ENCODE data around the gene LAPTM4A. TPM values are rescaled to one million over a fixed set of nuclear protein-coding genes. Genes with fewer than 3 reads are reported as not detected.
A peak's percentile ranks its signal among the peaks of the same experiment; 100 is the strongest.

LAPTM4A gene
- total RNA-seq, 1 donor: 251 TPM

DNA sequence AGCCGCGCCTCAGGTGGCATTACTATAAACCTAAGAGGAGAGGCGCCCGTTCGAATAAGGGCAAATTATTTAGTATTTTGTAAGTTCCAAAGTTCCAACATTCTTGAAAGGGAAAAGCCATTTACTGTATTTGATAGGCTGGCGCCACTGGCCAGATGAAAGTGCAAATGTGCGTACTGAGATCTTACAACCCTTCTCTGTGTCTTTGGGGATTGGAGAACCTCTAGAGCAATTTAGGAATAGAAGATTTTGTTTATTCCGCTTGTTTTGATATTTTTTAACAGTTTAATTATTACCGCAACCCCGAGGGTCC is 61.1 kb downstream of the LAPTM4A start:
- DNase-seq (ENCODE audit: low read depth): no peak

DNA sequence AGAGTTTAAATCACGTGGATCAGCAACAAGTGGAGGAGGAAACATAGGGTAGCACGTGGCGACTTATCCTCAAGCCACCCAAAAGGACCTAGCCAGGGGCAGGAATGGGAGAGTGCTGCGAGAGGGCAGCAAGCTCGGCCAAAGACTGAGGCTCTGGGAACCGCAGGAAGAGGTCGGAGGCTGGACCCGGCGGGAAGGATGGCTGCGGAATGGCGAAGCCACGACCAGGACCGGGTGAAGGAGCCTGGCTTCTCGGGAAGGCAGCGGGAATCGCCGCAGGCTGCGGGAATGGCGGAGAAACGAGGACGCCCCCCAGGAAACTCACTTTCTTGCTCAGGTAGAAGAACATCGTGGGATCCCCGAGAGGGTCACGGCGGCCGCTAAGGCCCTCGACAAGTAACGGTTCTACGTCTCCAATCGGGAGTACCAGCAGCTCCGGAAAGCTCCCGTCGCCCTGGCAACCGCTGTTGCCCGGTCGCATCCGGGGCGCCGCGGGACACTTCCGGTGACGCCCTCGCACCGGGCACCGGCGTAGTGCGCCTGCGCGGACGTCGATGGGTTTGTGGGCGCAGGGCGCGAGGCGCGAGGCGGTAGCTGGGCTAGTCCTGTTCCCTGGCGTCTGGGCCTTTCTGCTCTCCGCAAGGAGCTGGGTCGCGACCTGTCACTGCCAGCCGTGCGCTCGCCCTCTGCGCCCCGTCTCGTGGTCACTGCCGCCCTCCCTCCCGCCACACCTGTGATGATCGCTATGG is 61.6 kb downstream of the LAPTM4A start, which contains the start of gene WDR35:
TSS of gene WDR35 (minus strand) at position 439 of the 749 bp plus-strand sequence. CDS start at position 349, 90 bp downstream.
- H3K4me3 ChIP-seq (ENCODE audit: low read depth, low read length): peak within 1 kb of the TSS; percentile 91
- DNase-seq (ENCODE audit: low read depth): peak; percentile 80
- TF ChIP-seq, protein P1, sequence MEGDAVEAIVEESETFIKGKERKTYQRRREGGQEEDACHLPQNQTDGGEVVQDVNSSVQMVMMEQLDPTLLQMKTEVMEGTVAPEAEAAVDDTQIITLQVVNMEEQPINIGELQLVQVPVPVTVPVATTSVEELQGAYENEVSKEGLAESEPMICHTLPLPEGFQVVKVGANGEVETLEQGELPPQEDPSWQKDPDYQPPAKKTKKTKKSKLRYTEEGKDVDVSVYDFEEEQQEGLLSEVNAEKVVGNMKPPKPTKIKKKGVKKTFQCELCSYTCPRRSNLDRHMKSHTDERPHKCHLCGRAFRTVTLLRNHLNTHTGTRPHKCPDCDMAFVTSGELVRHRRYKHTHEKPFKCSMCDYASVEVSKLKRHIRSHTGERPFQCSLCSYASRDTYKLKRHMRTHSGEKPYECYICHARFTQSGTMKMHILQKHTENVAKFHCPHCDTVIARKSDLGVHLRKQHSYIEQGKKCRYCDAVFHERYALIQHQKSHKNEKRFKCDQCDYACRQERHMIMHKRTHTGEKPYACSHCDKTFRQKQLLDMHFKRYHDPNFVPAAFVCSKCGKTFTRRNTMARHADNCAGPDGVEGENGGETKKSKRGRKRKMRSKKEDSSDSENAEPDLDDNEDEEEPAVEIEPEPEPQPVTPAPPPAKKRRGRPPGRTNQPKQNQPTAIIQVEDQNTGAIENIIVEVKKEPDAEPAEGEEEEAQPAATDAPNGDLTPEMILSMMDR (IDR thresholded peaks at IDR 0.05; ENCODE audit: insufficient read depth, low read length): no peak

More for the DNA sequence above, 61.1 kb downstream of the LAPTM4A start:
- TF ChIP-seq, protein P1 (IDR thresholded peaks at IDR 0.05; ENCODE audit: insufficient read depth, low read length): no peak
- H3K4me3 ChIP-seq (ENCODE audit: low read depth, low read length): peak overlapping the region; percentile 91

DNA sequence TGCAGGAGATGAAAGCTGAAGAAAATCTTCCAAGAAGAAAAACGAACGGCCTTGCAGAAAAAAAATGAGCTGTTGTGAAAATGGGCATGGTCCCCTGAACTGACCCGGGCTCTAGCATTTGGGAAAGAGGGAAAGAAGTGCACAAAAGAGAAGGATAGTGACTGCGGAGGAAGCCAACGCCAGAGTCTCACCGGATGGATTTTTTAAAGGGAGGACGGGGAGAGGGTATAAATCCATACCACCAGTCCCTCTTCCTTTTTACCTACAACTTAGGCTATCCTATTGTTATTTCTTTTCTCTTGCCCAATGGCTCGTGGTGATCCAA is 62.1 kb downstream of the LAPTM4A start:
- no peak for DNase-seq (ENCODE audit: low read depth)
- peak overlapping the region; percentile 91 for H3K4me3 ChIP-seq (ENCODE audit: low read depth, low read length)
- TF ChIP-seq, protein P1 (IDR thresholded peaks at IDR 0.05; ENCODE audit: insufficient read depth, low read length): no peak

GRCh38 chr2:19988600-19988999 is 62.8 kb downstream of the LAPTM4A start:
- TF ChIP-seq, protein P1 (IDR thresholded peaks at IDR 0.05; ENCODE audit: insufficient read depth, low read length): no peak
- DNase-seq (ENCODE audit: low read depth): no peak
- peak overlapping the region; percentile 91 for H3K4me3 ChIP-seq (ENCODE audit: low read depth, low read length)

DNA sequence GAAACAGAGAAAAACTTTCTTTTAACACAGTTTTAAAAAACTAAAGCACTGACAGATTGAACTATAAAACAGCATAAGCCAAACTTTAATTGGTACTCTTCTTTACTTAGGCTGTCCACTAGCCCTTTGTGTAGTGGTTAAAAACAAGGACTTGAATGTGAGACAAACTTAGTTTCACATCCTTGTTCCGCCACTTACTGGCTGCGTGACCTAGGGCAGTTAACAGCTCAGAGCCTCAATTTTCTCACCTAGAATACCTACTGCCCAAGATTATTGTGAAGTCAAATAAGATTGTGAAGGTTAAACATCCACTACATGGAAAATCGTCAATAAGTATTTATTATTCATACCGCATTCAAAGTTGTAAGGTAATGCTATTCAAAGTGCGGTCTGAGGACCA is 63.5 kb downstream of the LAPTM4A start:
- no peak for DNase-seq (ENCODE audit: low read depth)
- TF ChIP-seq, protein P1 (IDR thresholded peaks at IDR 0.05; ENCODE audit: insufficient read depth, low read length): no peak
- no peak overlapping the region for H3K4me3 ChIP-seq (ENCODE audit: low read depth, low read length)

Other genes starting within 250 kb of the LAPTM4A start
- 9.3 and 34.1 TPM in 2 replicates for gene TTC32, start 149.6 kb downstream of the LAPTM4A start, total RNA-seq (ENCODE audit: low replicate concordance)
- gene WDR35, start 61.5 kb downstream of the LAPTM4A start, total RNA-seq (ENCODE audit: low replicate concordance): 21.0 and 22.1 TPM in 2 replicates
- 0.82 and 1.1 TPM in 2 replicates for gene MATN3, start 39.0 kb downstream of the LAPTM4A start, total RNA-seq (ENCODE audit: low replicate concordance)
- gene SDC1, start 173.5 kb upstream of the LAPTM4A start, total RNA-seq (ENCODE audit: low replicate concordance): 4.6 and 13.0 TPM in 2 replicates

Data from fibroblast of the aortic adventitia (primary cell).